GM10266 (cell line): ENCODE data around the gene PHOSPHO2.

Source experiments
- DNase-seq: peaks from one replicate; pipeline ENCODE4 v3.0.0; 2012; ENCODE audit errors: extremely low spot score
- TF ChIP-seq, protein P1 (sequence below): IDR thresholded peaks from 2 replicates; pipeline ENCODE4 v1.5.1; 2012; ENCODE audit warnings: mild to moderate bottlenecking, low read depth; ENCODE audit not compliant: control insufficient read depth, insufficient read depth; ENCODE audit errors: missing control alignments

PHOSPHO2 gene

GRCh38 chr2:169743549-169743948 is 49.3 kb downstream of the PHOSPHO2 start:
- TF ChIP-seq, protein P1, sequence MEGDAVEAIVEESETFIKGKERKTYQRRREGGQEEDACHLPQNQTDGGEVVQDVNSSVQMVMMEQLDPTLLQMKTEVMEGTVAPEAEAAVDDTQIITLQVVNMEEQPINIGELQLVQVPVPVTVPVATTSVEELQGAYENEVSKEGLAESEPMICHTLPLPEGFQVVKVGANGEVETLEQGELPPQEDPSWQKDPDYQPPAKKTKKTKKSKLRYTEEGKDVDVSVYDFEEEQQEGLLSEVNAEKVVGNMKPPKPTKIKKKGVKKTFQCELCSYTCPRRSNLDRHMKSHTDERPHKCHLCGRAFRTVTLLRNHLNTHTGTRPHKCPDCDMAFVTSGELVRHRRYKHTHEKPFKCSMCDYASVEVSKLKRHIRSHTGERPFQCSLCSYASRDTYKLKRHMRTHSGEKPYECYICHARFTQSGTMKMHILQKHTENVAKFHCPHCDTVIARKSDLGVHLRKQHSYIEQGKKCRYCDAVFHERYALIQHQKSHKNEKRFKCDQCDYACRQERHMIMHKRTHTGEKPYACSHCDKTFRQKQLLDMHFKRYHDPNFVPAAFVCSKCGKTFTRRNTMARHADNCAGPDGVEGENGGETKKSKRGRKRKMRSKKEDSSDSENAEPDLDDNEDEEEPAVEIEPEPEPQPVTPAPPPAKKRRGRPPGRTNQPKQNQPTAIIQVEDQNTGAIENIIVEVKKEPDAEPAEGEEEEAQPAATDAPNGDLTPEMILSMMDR = no peak
- no peak for DNase-seq

- DNase-seq = no peak
- TF ChIP-seq, protein P1 = no peak
These were observed 52.0 kb downstream of the PHOSPHO2 start for GRCh38 chr2:169746240-169746639.

- DNase-seq = no peak
- TF ChIP-seq, protein P1 = no peak
These were observed 54.0 kb downstream of the PHOSPHO2 start for GRCh38 chr2:169748319-169748718.
